ENCODE measurements around the gene NAB1. TPM values are rescaled to one million over a fixed set of nuclear protein-coding genes. Genes with fewer than 3 reads are reported as not detected.

The NAB1 gene, protein sequence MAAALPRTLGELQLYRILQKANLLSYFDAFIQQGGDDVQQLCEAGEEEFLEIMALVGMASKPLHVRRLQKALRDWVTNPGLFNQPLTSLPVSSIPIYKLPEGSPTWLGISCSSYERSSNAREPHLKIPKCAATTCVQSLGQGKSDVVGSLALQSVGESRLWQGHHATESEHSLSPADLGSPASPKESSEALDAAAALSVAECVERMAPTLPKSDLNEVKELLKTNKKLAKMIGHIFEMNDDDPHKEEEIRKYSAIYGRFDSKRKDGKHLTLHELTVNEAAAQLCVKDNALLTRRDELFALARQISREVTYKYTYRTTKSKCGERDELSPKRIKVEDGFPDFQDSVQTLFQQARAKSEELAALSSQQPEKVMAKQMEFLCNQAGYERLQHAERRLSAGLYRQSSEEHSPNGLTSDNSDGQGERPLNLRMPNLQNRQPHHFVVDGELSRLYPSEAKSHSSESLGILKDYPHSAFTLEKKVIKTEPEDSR
- 38.6 TPM for total RNA-seq
- long read RNA-seq, transcript NAB1-202 (8 exons, 2,360 nt): major isoform, 13 of 34 reads
- long read RNA-seq, partial matches to known transcripts: 9 of 34 reads
- long read RNA-seq, other reads (novel, unspliced or antisense): 11 of 34 reads

DNA sequence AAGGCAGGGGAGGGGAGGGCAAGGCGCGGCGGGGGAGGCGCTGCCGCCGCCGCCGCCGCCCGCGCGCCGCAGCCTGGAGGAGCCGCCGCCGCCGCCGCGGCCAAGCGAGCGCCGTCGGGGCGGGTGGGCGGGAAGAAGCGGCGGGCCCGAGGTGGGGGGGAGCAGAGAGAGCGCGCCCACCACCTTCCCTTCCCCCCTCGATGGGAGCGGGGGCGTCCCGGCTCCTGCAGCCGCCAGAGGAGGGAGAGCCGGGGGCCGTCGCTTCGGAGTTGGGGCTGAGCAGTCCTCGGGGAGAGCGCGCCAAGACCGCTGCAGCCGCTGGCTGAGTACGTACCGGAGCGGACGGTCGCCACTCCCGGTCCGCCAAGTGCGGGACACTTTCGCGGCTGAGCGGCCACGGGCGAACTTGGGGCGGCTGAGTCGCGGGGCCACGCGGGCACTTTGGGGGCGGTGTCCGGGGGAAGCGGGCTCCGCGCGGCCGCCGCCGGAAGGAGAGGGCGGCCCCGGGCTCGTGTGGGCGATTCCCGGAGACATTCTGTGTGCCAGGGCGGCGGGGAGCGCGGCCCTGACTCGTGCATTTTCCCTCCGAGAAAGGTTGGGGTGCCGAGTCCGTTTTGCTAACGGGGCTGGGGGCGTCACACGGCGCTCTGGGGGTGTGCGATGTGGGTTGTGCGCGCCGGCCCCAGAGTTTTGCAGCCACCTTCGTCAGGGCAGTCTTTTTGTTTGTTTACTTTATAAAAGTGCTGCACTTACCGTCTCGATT is at the start of gene NAB1:
Gene NAB1 (plus strand): TSS at position 49 of the 763 bp plus-strand sequence. CDS start 10,094 bp downstream, outside the sequence.
- Histone ChIP-seq H3K4me1 (peaks cover 11% of the 10 kb centered on the region), H3K27ac (peak within 1 kb of the TSS; percentile 92), H3K27me3 (no peaks in the 10 kb centered on the region), H3K9me3 (no peaks in the 10 kb centered on the region), H3K36me3 (no peaks in the 10 kb centered on the region), H3K4me3 (peak within 1 kb of the TSS; percentile 79)
- TF ChIP-seq, protein P1, sequence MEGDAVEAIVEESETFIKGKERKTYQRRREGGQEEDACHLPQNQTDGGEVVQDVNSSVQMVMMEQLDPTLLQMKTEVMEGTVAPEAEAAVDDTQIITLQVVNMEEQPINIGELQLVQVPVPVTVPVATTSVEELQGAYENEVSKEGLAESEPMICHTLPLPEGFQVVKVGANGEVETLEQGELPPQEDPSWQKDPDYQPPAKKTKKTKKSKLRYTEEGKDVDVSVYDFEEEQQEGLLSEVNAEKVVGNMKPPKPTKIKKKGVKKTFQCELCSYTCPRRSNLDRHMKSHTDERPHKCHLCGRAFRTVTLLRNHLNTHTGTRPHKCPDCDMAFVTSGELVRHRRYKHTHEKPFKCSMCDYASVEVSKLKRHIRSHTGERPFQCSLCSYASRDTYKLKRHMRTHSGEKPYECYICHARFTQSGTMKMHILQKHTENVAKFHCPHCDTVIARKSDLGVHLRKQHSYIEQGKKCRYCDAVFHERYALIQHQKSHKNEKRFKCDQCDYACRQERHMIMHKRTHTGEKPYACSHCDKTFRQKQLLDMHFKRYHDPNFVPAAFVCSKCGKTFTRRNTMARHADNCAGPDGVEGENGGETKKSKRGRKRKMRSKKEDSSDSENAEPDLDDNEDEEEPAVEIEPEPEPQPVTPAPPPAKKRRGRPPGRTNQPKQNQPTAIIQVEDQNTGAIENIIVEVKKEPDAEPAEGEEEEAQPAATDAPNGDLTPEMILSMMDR (IDR thresholded peaks at IDR 0.05): no peak
- DNase-seq (peak; percentile 83), ATAC-seq (peak; percentile 72)
- intact Hi-C loops (cut with DNase I): no loop called here

GRCh38 chr2:190599546-190600220 is 49.2 kb upstream of the NAB1 start:
- no peaks in the 10 kb centered on the region for H3K36me3 ChIP-seq
- TF ChIP-seq, protein P1 (IDR thresholded peaks at IDR 0.05): no peak
- DNase-seq (no peak), ATAC-seq (no peak)
- intact Hi-C loops (cut with DNase I): no loop called here
- no peak overlapping the region for H3K4me3 ChIP-seq
- H3K27me3 ChIP-seq: no peaks in the 10 kb centered on the region
- H3K9me3 ChIP-seq: no peaks in the 10 kb centered on the region
- H3K27ac ChIP-seq: no peak overlapping the region
- H3K4me1 ChIP-seq: no peaks in the 10 kb centered on the region

DNA sequence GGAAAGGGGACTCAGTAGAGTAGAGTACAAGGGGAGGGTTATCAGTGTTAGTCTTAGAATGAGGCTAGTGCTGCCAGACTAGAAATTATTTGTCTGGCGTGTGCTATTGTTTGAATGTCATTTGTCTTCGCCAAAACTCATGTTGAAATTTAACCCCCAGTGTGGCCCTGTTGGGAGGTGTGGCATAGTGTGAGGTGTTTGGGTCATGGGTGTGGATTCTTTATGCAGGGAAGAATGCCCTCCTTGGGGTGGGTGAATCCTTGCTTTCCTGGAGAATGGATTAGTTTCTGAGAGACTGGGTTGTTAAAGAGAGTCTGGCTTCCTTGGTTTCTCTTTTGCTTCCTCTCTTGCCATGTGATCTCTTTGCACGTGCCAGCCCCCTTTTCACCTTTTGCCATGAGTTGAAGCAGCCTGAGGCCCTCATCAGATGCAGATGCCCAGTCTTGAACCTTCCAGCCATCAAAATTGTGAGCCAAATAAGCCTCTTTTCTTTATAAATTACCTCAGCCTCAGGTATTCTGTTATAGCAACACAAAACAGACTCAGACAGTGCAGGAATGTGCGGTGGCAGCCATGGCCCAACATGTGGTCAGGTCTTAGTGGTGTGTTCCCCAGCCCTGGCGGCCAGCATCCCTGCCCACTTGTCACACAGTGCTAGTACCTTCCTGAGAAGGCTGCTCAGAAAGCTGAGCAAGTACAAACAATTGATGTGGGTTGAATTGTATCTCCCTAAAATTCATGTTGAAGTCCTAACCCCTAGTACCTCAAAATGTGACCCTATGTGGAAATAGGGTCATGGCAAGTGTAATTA is 48.4 kb upstream of the NAB1 start:
- Histone ChIP-seq H3K36me3 (no peaks in the 10 kb centered on the region), H3K9me3 (no peaks in the 10 kb centered on the region), H3K4me3 (no peak overlapping the region), H3K27me3 (no peaks in the 10 kb centered on the region), H3K27ac (no peak overlapping the region), H3K4me1 (no peaks in the 10 kb centered on the region)
- ATAC-seq (no peak), DNase-seq (no peak)
- intact Hi-C loops (cut with DNase I): no loop called here
- TF ChIP-seq, protein P1 (IDR thresholded peaks at IDR 0.05): no peak

DNA sequence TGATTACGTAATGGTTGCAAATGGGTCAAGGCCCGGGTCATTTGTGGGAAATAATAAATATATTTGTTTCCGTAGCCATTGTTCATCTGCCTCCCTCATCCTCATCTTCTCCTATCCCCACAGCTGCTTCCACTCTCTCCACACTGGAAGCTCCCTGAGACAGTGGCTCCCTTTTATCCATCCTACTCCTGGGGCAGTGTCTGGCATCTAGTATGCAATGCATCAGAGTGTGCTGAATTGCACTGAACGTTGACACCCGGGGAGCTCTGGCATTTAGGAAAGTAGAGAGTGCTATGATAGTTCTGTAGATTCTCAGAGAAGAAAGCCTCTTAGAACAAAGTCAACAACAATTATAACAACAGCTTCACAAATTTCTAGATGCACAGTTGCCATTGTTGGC is 45.5 kb upstream of the NAB1 start:
- ATAC-seq (no peak), DNase-seq (no peak)
- no peaks in the 10 kb centered on the region for H3K4me1 ChIP-seq
- H3K4me3 ChIP-seq: no peak overlapping the region
- intact Hi-C loops (cut with DNase I): no loop called here
- H3K36me3 ChIP-seq: no peaks in the 10 kb centered on the region
- no peaks in the 10 kb centered on the region for H3K9me3 ChIP-seq
- TF ChIP-seq, protein P1 (IDR thresholded peaks at IDR 0.05): no peak
- H3K27ac ChIP-seq: no peak overlapping the region
- no peaks in the 10 kb centered on the region for H3K27me3 ChIP-seq

Data from upper lobe of right lung (tissue), 1 donor.